ENCODE measurements around the gene KIAA0513. TPM values are rescaled to one million over a fixed set of nuclear protein-coding genes. Genes with fewer than 3 reads are reported as not detected.
"Not testable (repeated sequence)": the region's sequence is repeated elsewhere in the genome, so short reads cannot be mapped to it uniquely, and the experiment has no call there.

Gene KIAA0513
- polyA plus RNA-seq, 4 donors, result 3.6 to 6.6 (median 5.2) TPM

- DNase-seq (ENCODE audit: low read depth in 4 of 4, low spot score in 3 of 4), result no peak
Observed at GRCh38 chr16:85046931-85047866, 19.6 kb downstream of the KIAA0513 start.

GRCh38 chr16:85047867-85048455 lies 20.4 kb downstream of the KIAA0513 start:
- no peak for DNase-seq (ENCODE audit: low read depth in 4 of 4, low spot score in 3 of 4)

- no peak for DNase-seq (ENCODE audit: low read depth in 4 of 4, low spot score in 3 of 4)
Observed at GRCh38 chr16:85048921-85049562, 21.4 kb downstream of the KIAA0513 start.

GRCh38 chr16:85049706-85050305 lies 22.2 kb downstream of the KIAA0513 start:
- no peak for DNase-seq (ENCODE audit: low read depth in 4 of 4, low spot score in 3 of 4)

- no peak for DNase-seq (ENCODE audit: low read depth in 4 of 4, low spot score in 3 of 4)
Observed at GRCh38 chr16:85051067-85051581, 23.5 kb downstream of the KIAA0513 start.

- no peak for DNase-seq (ENCODE audit: low read depth in 4 of 4, low spot score in 3 of 4)
Observed at GRCh38 chr16:85051683-85052082, 24.1 kb downstream of the KIAA0513 start.

GRCh38 chr16:85052536-85052935 lies 24.9 kb downstream of the KIAA0513 start:
- DNase-seq (ENCODE audit: low read depth in 4 of 4, low spot score in 3 of 4), result no peak

GRCh38 chr16:85054321-85054720 lies 26.7 kb downstream of the KIAA0513 start:
- not testable (repeated sequence) for DNase-seq (ENCODE audit: low read depth in 4 of 4, low spot score in 3 of 4)

GRCh38 chr16:85054948-85055492 lies 27.4 kb downstream of the KIAA0513 start:
- no peak for DNase-seq (ENCODE audit: low read depth in 4 of 4, low spot score in 3 of 4)

- no peak for DNase-seq (ENCODE audit: low read depth in 4 of 4, low spot score in 3 of 4)
Observed at GRCh38 chr16:85055493-85056210, 28.1 kb downstream of the KIAA0513 start.

- no peak for DNase-seq (ENCODE audit: low read depth in 4 of 4, low spot score in 3 of 4)
Observed at GRCh38 chr16:85056211-85056748, 28.7 kb downstream of the KIAA0513 start.

GRCh38 chr16:85057212-85057889 lies 29.8 kb downstream of the KIAA0513 start:
- DNase-seq (ENCODE audit: low read depth in 4 of 4, low spot score in 3 of 4), result no peak

- no peak for DNase-seq (ENCODE audit: low read depth in 4 of 4, low spot score in 3 of 4)
Observed at GRCh38 chr16:85057948-85058347, 30.4 kb downstream of the KIAA0513 start.

- DNase-seq (ENCODE audit: low read depth in 4 of 4, low spot score in 3 of 4), result no peak
Observed at GRCh38 chr16:85058909-85059308, 31.3 kb downstream of the KIAA0513 start.

GRCh38 chr16:85061566-85061965 lies 34.0 kb downstream of the KIAA0513 start:
- no peak for DNase-seq (ENCODE audit: low read depth in 4 of 4, low spot score in 3 of 4)

- DNase-seq (ENCODE audit: low read depth in 4 of 4, low spot score in 3 of 4), result no peak
Observed at GRCh38 chr16:85062323-85062722, 34.7 kb downstream of the KIAA0513 start.

- no peak for DNase-seq (ENCODE audit: low read depth in 4 of 4, low spot score in 3 of 4)
Observed at GRCh38 chr16:85062845-85063244, 35.2 kb downstream of the KIAA0513 start.

- no peak for DNase-seq (ENCODE audit: low read depth in 4 of 4, low spot score in 3 of 4)
Observed at GRCh38 chr16:85064186-85064585, 36.6 kb downstream of the KIAA0513 start.

GRCh38 chr16:85065099-85065498 lies 37.5 kb downstream of the KIAA0513 start:
- no peak for DNase-seq (ENCODE audit: low read depth in 4 of 4, low spot score in 3 of 4)
